Activated CD8-positive, alpha-beta T cell treated with anti-CD3 and anti-CD28 coated beads for 36 hours (primary cell): ENCODE data around the gene MGST2. TPM values are rescaled to one million over a fixed set of nuclear protein-coding genes. Genes with fewer than 3 reads are reported as not detected.
A peak's percentile ranks its signal among the peaks of the same experiment; 100 is the strongest.

Source experiments
- ATAC-seq: fragments of 200-7000 bp; cut with Tn5 transposase; one replicate; pipeline ENCODE4 v1.10.0; 2021; ENCODE audit warnings: mild to moderate bottlenecking, moderate library complexity
- CTCF ChIA-PET: fragments of 350-600 bp; sonication (Branson Sonifier 250); formaldehyde crosslinking; loops from one replicate; lab custom pipeline; 2021; ENCODE audit warnings: antibody characterized with exemption; lab: Charles Lee
- POLR2A ChIA-PET: fragments of 350-600 bp; sonication (Branson Sonifier 250); formaldehyde crosslinking; loops from one replicate; lab custom pipeline; 2021; ENCODE audit warnings: antibody characterized with exemption; lab: Charles Lee
- DNase-seq: peaks from one replicate; pipeline ENCODE4 v3.0.0-alpha.2; 2020
- H3K27ac Mint-ChIP-seq: one replicate; pipeline ENCODE4 v1.8.0; 2021; ENCODE audit warnings: mild to moderate bottlenecking, mixed read lengths
- H3K27me3 Mint-ChIP-seq: one replicate; pipeline ENCODE4 v1.8.0; 2021; ENCODE audit warnings: mixed read lengths
- H3K36me3 Mint-ChIP-seq: one replicate; pipeline ENCODE4 v1.8.0; 2021; ENCODE audit warnings: low read depth, mixed read lengths
- H3K4me1 Mint-ChIP-seq: one replicate; pipeline ENCODE4 v1.8.0; 2021; ENCODE audit warnings: low read depth, mixed read lengths
- H3K4me3 Mint-ChIP-seq: one replicate; pipeline ENCODE4 v1.8.0; 2021; ENCODE audit warnings: mild to moderate bottlenecking, moderate library complexity, mixed read lengths
- H3K9me3 Mint-ChIP-seq: one replicate; pipeline ENCODE4 v1.8.0; 2021; ENCODE audit warnings: mixed read lengths
- CTCF ChIP-seq: fragments of 200-600 bp; IDR thresholded peaks from one replicate; pipeline ENCODE4 v1.8.0; 2022; ENCODE audit warnings: antibody characterized with exemption, mild to moderate bottlenecking
- intact Hi-C: fragments of 100-400 bp; cut with micrococcal nuclease; formaldehyde crosslinking; loops from one replicate; pipeline ENCODE4 v1.10.0; 2022
- total RNA-seq, 2 experiments: library from RNA; stranded (reverse); gene quantifications; one replicate each; pipeline ENCODE4 v1.2.3, GENCODE V29; 2021

MGST2 gene
- total RNA-seq, 2 experiments from 2014 or later, result 11.7 to 12.4 TPM

- TF ChIP-seq CTCF, result no peak
- ATAC-seq (no peak), DNase-seq (no peak)
- H3K4me3 Mint-ChIP-seq, result no peak overlapping the region
- H3K36me3 Mint-ChIP-seq, result no peaks in the 10 kb centered on the region
- H3K27ac Mint-ChIP-seq, result no peak overlapping the region
- intact Hi-C loops, result no loop called here
- H3K9me3 Mint-ChIP-seq, result no peaks in the 10 kb centered on the region
- ChIA-PET CTCF (interaction anchor here (7.6 kb wide), 1 partner anchor 43 kb away, joined by 112 read pairs; no protein-coding TSS in a partner anchor), POLR2A (no interaction called here)
- no peaks in the 10 kb centered on the region for H3K27me3 Mint-ChIP-seq
- H3K4me1 Mint-ChIP-seq, result peaks cover 5% of the 10 kb centered on the region
These were observed 17.7 kb upstream of the MGST2 start for GRCh38 chr4:139647952-139648351.

GRCh38 chr4:139651282-139652194 is 14.1 kb upstream of the MGST2 start:
- peak; percentile 85 for ATAC-seq
- intact Hi-C loops, result loop anchor here (2.0 to 10.0 kb wide), 2 partner anchors 49 to 603 kb away; no protein-coding TSS in a partner anchor
- H3K4me3 Mint-ChIP-seq, result no peak overlapping the region
- ChIA-PET POLR2A (no interaction called here), CTCF (interaction anchor here (0.6 to 7.6 kb wide), 32 partner anchors 8 to 565 kb away, joined by 3 to 112 read pairs (median 3); no protein-coding TSS in a partner anchor)
- H3K4me1 Mint-ChIP-seq, result peaks cover 5% of the 10 kb centered on the region
- H3K27me3 Mint-ChIP-seq, result no peaks in the 10 kb centered on the region
- no peak overlapping the region for H3K27ac Mint-ChIP-seq
- H3K9me3 Mint-ChIP-seq, result no peaks in the 10 kb centered on the region
- H3K36me3 Mint-ChIP-seq, result no peaks in the 10 kb centered on the region
- DNase-seq, result peak; percentile 85
- peak; percentile 89 for TF ChIP-seq CTCF

GRCh38 chr4:139654516-139654915 is 11.1 kb upstream of the MGST2 start:
- no peak for ATAC-seq
- Mint-ChIP-seq H3K27ac (no peak overlapping the region), H3K4me3 (no peak overlapping the region), H3K9me3 (no peaks in the 10 kb centered on the region), H3K36me3 (no peaks in the 10 kb centered on the region), H3K27me3 (no peaks in the 10 kb centered on the region), H3K4me1 (peaks cover 24% of the 10 kb centered on the region)
- POLR2A ChIA-PET, result no interaction called here
- no peak for DNase-seq
- no peak for TF ChIP-seq CTCF
- CTCF ChIA-PET, result interaction anchor here (1.2 to 7.6 kb wide), 5 partner anchors 10 to 705 kb away, joined by 4 to 112 read pairs (median 4); no protein-coding TSS in a partner anchor
- intact Hi-C loops, result loop anchor here (10.0 kb wide), 1 partner anchor 600 kb away; no protein-coding TSS in a partner anchor

- TF ChIP-seq CTCF, result peak; percentile 47
- ATAC-seq (peak; percentile 21), DNase-seq (peak; percentile 37)
- H3K27me3 Mint-ChIP-seq, result no peaks in the 10 kb centered on the region
- ChIA-PET CTCF (interaction anchor here (1.2 to 7.6 kb wide), 5 partner anchors 9 to 705 kb away, joined by 4 to 112 read pairs (median 4); no protein-coding TSS in a partner anchor), POLR2A (no interaction called here)
- no peak overlapping the region for H3K4me3 Mint-ChIP-seq
- no peak overlapping the region for H3K27ac Mint-ChIP-seq
- H3K9me3 Mint-ChIP-seq, result no peaks in the 10 kb centered on the region
- H3K36me3 Mint-ChIP-seq, result no peaks in the 10 kb centered on the region
- intact Hi-C loops, result loop anchor here (10.0 kb wide), 1 partner anchor 600 kb away; no protein-coding TSS in a partner anchor
- peaks cover 24% of the 10 kb centered on the region for H3K4me1 Mint-ChIP-seq
These were observed 10.5 kb upstream of the MGST2 start for GRCh38 chr4:139655116-139655515.
